ENCODE measurements around the gene GCGR.

Gene GCGR

GRCh38 chr17:81828656-81829055 is 24.7 kb downstream of the GCGR start:
- no peak overlapping the region for H3K27ac ChIP-seq (ENCODE audit: low read depth, low read length)
- H2AFZ ChIP-seq (ENCODE audit: low read depth, low read length, severe bottlenecking) = no peak overlapping the region
- no peak overlapping the region for H3K4me3 ChIP-seq (ENCODE audit: insufficient read depth, low read length, poor library complexity, severe bottlenecking)
- TF ChIP-seq, protein P1, sequence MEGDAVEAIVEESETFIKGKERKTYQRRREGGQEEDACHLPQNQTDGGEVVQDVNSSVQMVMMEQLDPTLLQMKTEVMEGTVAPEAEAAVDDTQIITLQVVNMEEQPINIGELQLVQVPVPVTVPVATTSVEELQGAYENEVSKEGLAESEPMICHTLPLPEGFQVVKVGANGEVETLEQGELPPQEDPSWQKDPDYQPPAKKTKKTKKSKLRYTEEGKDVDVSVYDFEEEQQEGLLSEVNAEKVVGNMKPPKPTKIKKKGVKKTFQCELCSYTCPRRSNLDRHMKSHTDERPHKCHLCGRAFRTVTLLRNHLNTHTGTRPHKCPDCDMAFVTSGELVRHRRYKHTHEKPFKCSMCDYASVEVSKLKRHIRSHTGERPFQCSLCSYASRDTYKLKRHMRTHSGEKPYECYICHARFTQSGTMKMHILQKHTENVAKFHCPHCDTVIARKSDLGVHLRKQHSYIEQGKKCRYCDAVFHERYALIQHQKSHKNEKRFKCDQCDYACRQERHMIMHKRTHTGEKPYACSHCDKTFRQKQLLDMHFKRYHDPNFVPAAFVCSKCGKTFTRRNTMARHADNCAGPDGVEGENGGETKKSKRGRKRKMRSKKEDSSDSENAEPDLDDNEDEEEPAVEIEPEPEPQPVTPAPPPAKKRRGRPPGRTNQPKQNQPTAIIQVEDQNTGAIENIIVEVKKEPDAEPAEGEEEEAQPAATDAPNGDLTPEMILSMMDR (IDR thresholded peaks at IDR 0.05; ENCODE audit: insufficient read depth, low read length, poor library complexity, severe bottlenecking) = no peak
- TF ChIP-seq EZH2phosphoT487 (conservative IDR thresholded peaks at IDR 0.05; ENCODE audit: low read length) = no peak
- H3K9me2 ChIP-seq (replicated peaks; ENCODE audit: insufficient read depth, low read length) = no peaks in the 10 kb centered on the region
- no peaks in the 10 kb centered on the region for H3K36me3 ChIP-seq (ENCODE audit: low read length)
- no peak overlapping the region for H3K4me2 ChIP-seq (ENCODE audit: low read depth, low read length, poor library complexity, severe bottlenecking)
- no peaks in the 10 kb centered on the region for H3F3A ChIP-seq (ENCODE audit: insufficient read depth)
- H3K9ac ChIP-seq (ENCODE audit: low read length) = no peak overlapping the region
- H3K79me2 ChIP-seq (ENCODE audit: insufficient read depth, low read length) = no peaks in the 10 kb centered on the region
- no peaks in the 10 kb centered on the region for H3K27me3 ChIP-seq (ENCODE audit: low read length)
- H3K9me3 ChIP-seq (ENCODE audit: insufficient read depth, low read length) = no peaks in the 10 kb centered on the region
- no peaks in the 10 kb centered on the region for H4K20me1 ChIP-seq (ENCODE audit: low read depth, low read length)

DNA sequence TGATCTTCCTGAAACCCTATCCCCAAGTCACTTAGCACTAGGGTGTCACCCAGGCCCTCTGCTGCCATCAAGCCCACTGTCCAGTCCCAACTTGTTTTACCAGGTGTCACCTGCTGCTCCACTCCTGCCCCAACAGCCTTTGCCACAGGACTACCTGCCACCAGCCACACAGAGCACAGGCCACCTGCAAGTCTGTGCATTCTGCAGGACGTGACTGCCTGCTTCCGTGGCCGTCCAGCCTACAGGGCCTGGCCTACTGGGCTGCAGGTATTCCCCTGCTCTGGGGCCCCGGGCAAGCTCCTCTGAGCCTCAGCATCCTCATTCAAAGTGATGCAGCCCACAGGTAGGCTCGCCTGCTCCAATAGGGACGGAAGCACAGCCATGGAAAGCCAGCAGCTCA is 25.9 kb downstream of the GCGR start:
- no peaks in the 10 kb centered on the region for H3K9me3 ChIP-seq (ENCODE audit: insufficient read depth, low read length)
- no peak overlapping the region for H3K4me3 ChIP-seq (ENCODE audit: insufficient read depth, low read length, poor library complexity, severe bottlenecking)
- H3K27ac ChIP-seq (ENCODE audit: low read depth, low read length) = no peak overlapping the region
- no peaks in the 10 kb centered on the region for H4K20me1 ChIP-seq (ENCODE audit: low read depth, low read length)
- no peaks in the 10 kb centered on the region for H3K27me3 ChIP-seq (ENCODE audit: low read length)
- H2AFZ ChIP-seq (ENCODE audit: low read depth, low read length, severe bottlenecking) = no peak overlapping the region
- no peak overlapping the region for H3K4me2 ChIP-seq (ENCODE audit: low read depth, low read length, poor library complexity, severe bottlenecking)
- no peaks in the 10 kb centered on the region for H3K79me2 ChIP-seq (ENCODE audit: insufficient read depth, low read length)
- H3K9ac ChIP-seq (ENCODE audit: low read length) = no peak overlapping the region
- H3F3A ChIP-seq (ENCODE audit: insufficient read depth) = no peaks in the 10 kb centered on the region
- TF ChIP-seq, protein P1 (IDR thresholded peaks at IDR 0.05; ENCODE audit: insufficient read depth, low read length, poor library complexity, severe bottlenecking) = no peak
- no peak for TF ChIP-seq EZH2phosphoT487 (conservative IDR thresholded peaks at IDR 0.05; ENCODE audit: low read length)
- no peaks in the 10 kb centered on the region for H3K9me2 ChIP-seq (replicated peaks; ENCODE audit: insufficient read depth, low read length)
- no peaks in the 10 kb centered on the region for H3K36me3 ChIP-seq (ENCODE audit: low read length)

- Histone ChIP-seq H3K9me2 (replicated peaks; ENCODE audit: insufficient read depth, low read length) (no peaks in the 10 kb centered on the region), H3K9me3 (ENCODE audit: insufficient read depth, low read length) (no peaks in the 10 kb centered on the region), H3K9ac (ENCODE audit: low read length) (peak overlapping the region; percentile 78), H3K27me3 (ENCODE audit: low read length) (no peaks in the 10 kb centered on the region), H3K79me2 (ENCODE audit: insufficient read depth, low read length) (no peaks in the 10 kb centered on the region), H3K36me3 (ENCODE audit: low read length) (no peaks in the 10 kb centered on the region), H4K20me1 (ENCODE audit: low read depth, low read length) (no peaks in the 10 kb centered on the region), H3K4me2 (ENCODE audit: low read depth, low read length, poor library complexity, severe bottlenecking) (peak overlapping the region; percentile 68), H3K4me3 (ENCODE audit: insufficient read depth, low read length, poor library complexity, severe bottlenecking) (peak overlapping the region; percentile 82), H3F3A (ENCODE audit: insufficient read depth) (no peaks in the 10 kb centered on the region), H2AFZ (ENCODE audit: low read depth, low read length, severe bottlenecking) (no peak overlapping the region), H3K27ac (ENCODE audit: low read depth, low read length) (peak overlapping the region; percentile 65)
- TF ChIP-seq, protein P1 (IDR thresholded peaks at IDR 0.05; ENCODE audit: insufficient read depth, low read length, poor library complexity, severe bottlenecking) = no peak
- no peak for TF ChIP-seq EZH2phosphoT487 (conservative IDR thresholded peaks at IDR 0.05; ENCODE audit: low read length)
Observed at GRCh38 chr17:81831563-81831956, 27.6 kb downstream of the GCGR start.

Measured in SU-DHL-6 (cell line).